GM12801 (cell line): ENCODE measurements around the gene CSNK1E.

Experiments used
- CTCF ChIP-seq: IDR thresholded peaks from one replicate; pipeline ENCODE4 v1.5.1; 2011; ENCODE audit warnings: control low read depth; ENCODE audit not compliant: insufficient read length; ENCODE audit errors: extremely low read depth

Gene CSNK1E

DNA sequence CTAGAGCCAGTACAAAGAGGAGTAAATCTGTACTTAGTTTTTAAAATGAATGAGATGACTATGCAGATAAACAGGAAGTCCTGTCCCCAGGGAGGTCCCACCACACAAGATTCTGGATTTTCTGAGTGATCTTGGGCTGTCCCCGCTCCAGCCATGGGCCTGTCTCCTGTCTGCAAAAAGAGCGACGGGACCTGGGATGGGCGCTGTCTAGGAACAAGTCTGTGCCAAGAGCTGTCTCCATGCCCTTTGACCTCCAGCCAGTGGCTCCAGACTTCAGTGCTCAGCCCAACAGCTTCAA is 6.0 kb downstream of the CSNK1E start:
- TF ChIP-seq CTCF, result no peak

DNA sequence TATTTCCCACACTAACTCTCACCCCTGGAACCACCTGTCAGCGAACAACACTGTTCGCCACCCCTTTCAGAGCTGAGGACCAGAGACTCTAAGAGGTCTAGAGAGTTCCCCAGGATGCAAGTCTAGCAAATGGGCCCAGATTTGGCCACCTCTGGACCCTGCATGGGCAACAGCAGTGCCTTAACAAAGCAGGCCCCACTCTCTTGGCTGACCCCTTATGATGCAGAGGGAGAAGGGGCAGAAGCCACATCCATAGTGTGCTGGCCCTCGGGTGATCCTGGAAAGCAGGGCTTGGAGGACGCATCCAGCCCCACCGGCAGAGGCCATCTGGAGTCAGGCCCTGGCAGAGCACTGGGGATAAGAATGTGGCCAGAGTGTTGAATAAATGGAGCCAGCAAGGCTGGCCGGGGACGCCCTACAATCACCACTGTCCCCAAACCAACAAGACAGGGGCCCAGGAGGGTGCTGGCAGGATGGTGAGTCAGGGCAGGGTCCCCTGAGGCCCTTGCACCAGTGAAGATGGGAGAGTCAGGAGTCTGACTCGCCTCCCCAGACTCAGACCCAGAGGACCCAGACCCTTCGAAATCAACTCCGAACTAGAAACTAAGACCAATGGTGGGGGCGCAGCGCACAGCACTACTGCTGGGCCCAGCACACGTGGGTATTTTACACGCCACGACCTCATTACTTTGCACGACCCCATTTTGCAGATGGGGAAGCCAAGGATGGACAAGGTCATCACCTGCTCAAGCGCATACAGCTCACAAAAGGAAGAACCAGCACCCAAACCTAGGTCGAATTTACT is 6.5 kb downstream of the CSNK1E start:
- no peak for TF ChIP-seq CTCF

DNA sequence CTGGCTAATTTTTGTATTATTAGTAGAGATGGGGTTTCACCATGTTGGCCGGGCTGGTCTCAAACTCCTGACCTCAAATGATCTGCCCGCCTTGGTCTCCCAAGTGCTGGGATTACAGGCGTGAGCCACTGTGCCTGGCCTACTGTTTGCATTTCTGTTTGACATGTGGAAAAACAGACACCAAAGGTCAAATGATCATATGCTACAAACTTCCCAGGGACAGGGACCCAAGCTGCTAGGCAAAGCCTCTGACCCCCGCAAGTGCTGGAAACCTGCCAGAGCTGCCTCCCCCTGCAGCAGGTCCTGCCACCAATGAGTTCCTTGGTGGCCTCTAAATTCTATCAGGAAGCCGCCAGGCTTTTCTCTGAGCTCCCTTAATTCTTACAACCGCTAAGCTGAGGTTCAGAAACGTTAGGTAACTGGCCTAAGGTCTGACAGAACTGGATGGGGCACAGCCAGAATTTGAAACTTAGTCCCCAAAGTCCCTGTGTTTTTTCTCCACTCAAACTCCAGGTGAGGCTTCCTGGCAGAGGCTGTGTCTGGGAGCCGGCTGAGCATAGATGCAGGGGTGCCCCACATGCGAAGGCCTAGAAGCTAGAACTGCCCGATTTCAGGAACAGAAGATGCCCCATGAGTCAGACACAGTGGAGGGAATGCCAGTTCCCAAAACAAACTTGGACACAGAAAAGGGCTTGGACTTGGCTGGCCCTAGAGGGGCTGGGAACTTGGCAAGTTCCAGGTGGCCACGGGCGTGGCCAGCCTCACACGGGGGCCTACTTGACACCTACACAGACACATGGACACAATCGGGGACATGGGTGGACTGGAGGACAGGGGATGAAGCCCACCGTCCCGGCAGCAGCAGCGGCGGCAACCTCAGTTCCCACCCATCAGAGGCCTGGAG is 7.4 kb downstream of the CSNK1E start:
- TF ChIP-seq CTCF, result no peak

DNA sequence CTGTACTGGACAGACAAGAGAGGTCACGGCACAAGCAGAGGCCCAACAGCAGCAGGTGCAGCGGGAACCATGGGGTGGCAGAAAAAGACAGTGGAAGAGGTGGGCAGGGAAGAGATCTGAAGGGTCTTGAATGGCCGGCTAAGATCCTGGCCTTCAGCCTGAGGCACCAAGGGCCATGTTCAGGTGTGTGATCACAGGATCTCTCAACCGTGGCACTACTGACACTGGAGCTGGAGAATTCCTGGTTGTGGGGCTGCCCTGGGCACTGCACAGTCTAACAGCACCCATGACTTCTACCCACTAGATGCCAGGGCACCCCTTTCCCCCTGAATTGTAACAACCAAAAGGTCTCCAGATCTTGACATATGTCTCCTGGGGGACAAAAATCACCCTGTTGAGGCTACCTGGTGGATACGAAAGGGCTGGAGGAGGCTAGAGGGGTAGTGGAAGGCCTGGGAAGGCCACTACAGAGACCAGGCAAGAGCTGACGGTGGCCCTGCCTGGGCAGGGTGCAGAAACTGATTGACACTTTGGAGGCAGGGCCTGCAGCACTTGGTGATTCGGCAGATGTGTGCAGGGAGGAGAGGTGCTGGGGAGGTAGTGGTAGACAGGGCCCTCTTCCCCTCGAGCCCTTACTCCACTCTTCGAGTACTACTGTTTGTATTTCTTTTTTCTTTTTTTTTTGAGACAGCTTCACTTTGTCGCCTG is 8.3 kb downstream of the CSNK1E start:
- TF ChIP-seq CTCF, result no peak

GRCh38 chr22:38305471-38306448 is 11.5 kb downstream of the CSNK1E start:
- TF ChIP-seq CTCF, result no peak

- TF ChIP-seq CTCF, result no peak
Observed at GRCh38 chr22:38304526-38304925, 12.7 kb downstream of the CSNK1E start.
